K562 (cell line): Measurements from ENCODE around the gene SAFB. TPM values are rescaled to one million over a fixed set of nuclear protein-coding genes. Genes with fewer than 3 reads are reported as not detected.

Experiments
- ARNT ChIP-seq, 2 experiments: fragments of 450-650 bp; IDR thresholded peaks; 2 replicates each; pipeline ENCODE4 v1.6.1; 2016; ENCODE audit warnings: mild to moderate bottlenecking in 1 of 2
- BDP1 ChIP-seq: IDR thresholded peaks from 3 replicates; pipeline ENCODE4 v1.6.1; 2011; ENCODE audit not compliant: insufficient read length, insufficient read depth
- CBFB ChIP-seq: sonication (generic); formaldehyde crosslinking; IDR thresholded peaks from 2 replicates; pipeline ENCODE4 v1.4.0; 2020; ENCODE audit warnings: mild to moderate bottlenecking, missing genetic modification reagents
- CTBP1 ChIP-seq: fragments of 450-650 bp; IDR thresholded peaks from 2 replicates; pipeline ENCODE4 v1.6.1; 2016; ENCODE audit warnings: borderline replicate concordance
- DEAF1 ChIP-seq: fragments of 450-650 bp; formaldehyde crosslinking; IDR thresholded peaks from 2 replicates; pipeline ENCODE4 v1.4.0; 2020; ENCODE audit warnings: mild to moderate bottlenecking, moderate library complexity
- E2F5 ChIP-seq: sonication (generic); formaldehyde crosslinking; IDR thresholded peaks from 2 replicates; pipeline ENCODE4 v1.8.0; 2022; ENCODE audit warnings: mild to moderate bottlenecking, missing genetic modification reagents
- MEIS2 ChIP-seq: fragments of 450-650 bp; IDR thresholded peaks from 2 replicates; pipeline ENCODE4 v1.6.1; 2014; ENCODE audit warnings: mild to moderate bottlenecking; ENCODE audit not compliant: partially characterized antibody
- POU5F1 ChIP-seq: fragments of 150-350 bp; IDR thresholded peaks from 2 replicates; pipeline ENCODE4 v1.6.1; 2014; ENCODE audit warnings: borderline replicate concordance, low read length, low read depth, mild to moderate bottlenecking; ENCODE audit not compliant: partially characterized antibody
- RNF219 ChIP-seq: fragments of 250-450 bp; sonication (Bioruptor Pico); IDR thresholded peaks from 2 replicates; pipeline ENCODE4 v1.5.0; 2022; ENCODE audit warnings: mild to moderate bottlenecking
- SMAD2 ChIP-seq: fragments of 150-350 bp; IDR thresholded peaks from 2 replicates; pipeline ENCODE4 v1.6.1; 2014; ENCODE audit warnings: low read depth, mild to moderate bottlenecking, low read length
- ZBTB9 ChIP-seq: fragments of 450-650 bp; formaldehyde crosslinking; IDR thresholded peaks from 2 replicates; pipeline ENCODE4 v1.4.0; 2020; ENCODE audit warnings: mild to moderate bottlenecking, moderate library complexity
- ZNF165 ChIP-seq: fragments of 250-450 bp; sonication (Bioruptor Pico); IDR thresholded peaks from 2 replicates; pipeline ENCODE4 v1.4.0; 2020; ENCODE audit warnings: borderline replicate concordance
- ZNF277 ChIP-seq: fragments of 250-450 bp; sonication (Bioruptor Pico); IDR thresholded peaks from 2 replicates; pipeline ENCODE4 v1.8.0; 2022; ENCODE audit warnings: inconsistent platforms, mild to moderate bottlenecking, moderate library complexity, borderline replicate concordance
- ZNF655 ChIP-seq: fragments of 250-450 bp; sonication (Bioruptor Pico); IDR thresholded peaks from 2 replicates; pipeline ENCODE4 v1.5.0; 2021
- ZNF780A ChIP-seq: fragments of 250-450 bp; sonication (Bioruptor Pico); IDR thresholded peaks from 2 replicates; pipeline ENCODE4 v1.5.0; 2021; ENCODE audit warnings: mild to moderate bottlenecking
- polyA plus RNA-seq, 8 experiments: library from polyadenylated mRNA; depleted of rRNA in 4 of 8; stranded (reverse) in 5 of 8; unstranded in 3 of 8; fragments of >200 nt; fragmentation: Nextera tagmentation in 2 of 8; fragmentation: Illumina TruSeq in 1 of 8; extraction: Ambion mirVana in 2 of 8; extraction: Trizol in 1 of 8; gene quantifications; 2 replicates each; pipeline versions ENCODE4 v1.2.1 to v1.2.3, GENCODE V29; 2011 to 2014; ENCODE audit warnings: inconsistent platforms in 1 of 8, missing spikeins in 1 of 8
- total RNA-seq, 7 experiments: library from RNA; depleted of rRNA in 6 of 7; stranded (reverse); fragments of >200 nt in 6 of 7; fragmentation: Illumina TruSeq in 2 of 7; extraction: Trizol in 2 of 7; gene quantifications; 2 replicates each; pipeline versions ENCODE4 v1.2.1 to v1.2.3, GENCODE V29; 2011 to 2021; ENCODE audit warnings: low replicate concordance in 1 of 7

The SAFB gene
- total and polyA plus RNA-seq, 9 of the 15 experiments (the other 6 are each of a cell fraction or from before 2014, with no cell fraction given): 1.1 to 151 (median 83.1) TPM

- TF ChIP-seq BDP1 (no peak), MEIS2 (no peak), ZBTB9 (CRISPR knock-in tag) (peak; percentile 84), E2F5 (CRISPR knock-in tag) (no peak), ZNF780A (CRISPR knock-in tag) (no peak), CTBP1 (no peak), CBFB (CRISPR knock-in tag) (peak; percentile 29; the same call in 1 of the 2 replicates), SMAD2 (no peak), ZNF277 (CRISPR knock-in tag) (no peak), ZNF655 (CRISPR knock-in tag) (no peak), DEAF1 (CRISPR knock-in tag) (no peak; the same call in 1 of the 2 replicates), RNF219 (no peak), ZNF165 (CRISPR knock-in tag) (no peak), POU5F1 (peak; percentile 59), ARNT (IDR thresholded peaks at IDR 0.05) (peak in 1 of 2 experiments; percentile 85; a peak in 2 of 4 replicates)
Observed at GRCh38 chr19:5680437-5681368, 57.8 kb downstream of the SAFB start, which contains the start of the genes HSD11B1L and MICOS13 (continued).
